Stomach (tissue), 4 donors: ENCODE data around the gene SCYL2.
A peak's percentile ranks its signal among the peaks of the same experiment; 100 is the strongest.

Experiments used
- POLR2A ChIP-seq, 4 donors: fragments of 450-650 bp; IDR thresholded peaks; one replicate each; pipeline ENCODE4 v1.6.1; 2016; ENCODE audit warnings: antibody characterized with exemption in 4 of 4, control low read depth in 2 of 4, mild to moderate bottlenecking in 1 of 4, moderate library complexity in 1 of 4
- TF ChIP-seq, protein P1 (sequence below), 7 experiments: fragments of 450-650 bp in 4 of 7; fragments of 200-600 bp in 3 of 7; sonication (generic) in 3 of 7; IDR thresholded peaks; one replicate each; pipeline ENCODE4 v1.5.1; 2016 to 2019; ENCODE audit warnings: antibody characterized with exemption in 7 of 7, control low read depth in 2 of 7, mild to moderate bottlenecking in 1 of 7

DNA sequence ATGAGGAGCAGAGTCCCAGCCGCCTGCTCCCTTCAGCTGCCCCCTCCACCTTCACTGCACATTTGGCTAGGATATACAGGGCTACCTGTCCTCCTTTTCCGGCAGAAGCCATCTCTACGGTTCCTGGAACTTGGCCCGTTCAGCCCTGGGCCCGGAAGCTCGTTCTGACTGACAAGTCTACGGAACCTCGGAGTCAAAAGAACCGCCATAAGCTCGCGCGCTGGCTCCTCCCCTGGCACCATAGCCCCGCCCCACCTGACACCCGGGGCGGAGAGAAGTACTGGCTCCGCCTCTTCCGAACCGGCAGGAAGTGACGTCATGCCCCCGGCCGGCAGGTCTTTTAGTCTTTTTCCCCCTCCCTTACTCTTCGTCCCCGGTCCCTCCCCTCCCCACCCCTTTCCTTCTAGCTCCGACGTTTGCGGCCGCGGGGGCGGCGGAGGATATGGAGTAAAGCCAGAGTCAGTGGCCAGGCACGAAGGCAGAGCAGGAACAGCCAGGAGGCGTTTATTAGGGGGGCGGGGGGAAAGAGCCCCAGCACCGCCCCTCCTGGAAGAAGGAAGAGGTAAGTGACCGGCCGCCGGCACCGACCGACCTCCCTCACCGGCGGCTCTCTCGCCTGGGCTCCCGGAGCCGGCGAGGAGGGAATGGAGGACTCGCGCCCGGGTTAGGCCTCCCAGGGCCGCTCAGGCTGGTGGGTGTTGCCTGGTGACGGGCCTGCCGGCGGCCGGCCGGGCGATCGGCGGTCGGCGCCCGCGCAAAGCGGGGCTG lies at the start of gene SCYL2, which contains the start of gene DEPDC4:
- TF ChIP-seq, protein P1, sequence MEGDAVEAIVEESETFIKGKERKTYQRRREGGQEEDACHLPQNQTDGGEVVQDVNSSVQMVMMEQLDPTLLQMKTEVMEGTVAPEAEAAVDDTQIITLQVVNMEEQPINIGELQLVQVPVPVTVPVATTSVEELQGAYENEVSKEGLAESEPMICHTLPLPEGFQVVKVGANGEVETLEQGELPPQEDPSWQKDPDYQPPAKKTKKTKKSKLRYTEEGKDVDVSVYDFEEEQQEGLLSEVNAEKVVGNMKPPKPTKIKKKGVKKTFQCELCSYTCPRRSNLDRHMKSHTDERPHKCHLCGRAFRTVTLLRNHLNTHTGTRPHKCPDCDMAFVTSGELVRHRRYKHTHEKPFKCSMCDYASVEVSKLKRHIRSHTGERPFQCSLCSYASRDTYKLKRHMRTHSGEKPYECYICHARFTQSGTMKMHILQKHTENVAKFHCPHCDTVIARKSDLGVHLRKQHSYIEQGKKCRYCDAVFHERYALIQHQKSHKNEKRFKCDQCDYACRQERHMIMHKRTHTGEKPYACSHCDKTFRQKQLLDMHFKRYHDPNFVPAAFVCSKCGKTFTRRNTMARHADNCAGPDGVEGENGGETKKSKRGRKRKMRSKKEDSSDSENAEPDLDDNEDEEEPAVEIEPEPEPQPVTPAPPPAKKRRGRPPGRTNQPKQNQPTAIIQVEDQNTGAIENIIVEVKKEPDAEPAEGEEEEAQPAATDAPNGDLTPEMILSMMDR (IDR thresholded peaks at IDR 0.05) = no peak
- peak in 2 of 4 donors; percentile 12 to 27 for TF ChIP-seq POLR2A (IDR thresholded peaks at IDR 0.05)
